Measurements from ENCODE around the gene NHERF1. TPM values are rescaled to one million over a fixed set of nuclear protein-coding genes. Genes with fewer than 3 reads are reported as not detected.

NHERF1 gene
- total RNA-seq, 2 experiments from 2014 or later: 115 to 170 TPM

DNA sequence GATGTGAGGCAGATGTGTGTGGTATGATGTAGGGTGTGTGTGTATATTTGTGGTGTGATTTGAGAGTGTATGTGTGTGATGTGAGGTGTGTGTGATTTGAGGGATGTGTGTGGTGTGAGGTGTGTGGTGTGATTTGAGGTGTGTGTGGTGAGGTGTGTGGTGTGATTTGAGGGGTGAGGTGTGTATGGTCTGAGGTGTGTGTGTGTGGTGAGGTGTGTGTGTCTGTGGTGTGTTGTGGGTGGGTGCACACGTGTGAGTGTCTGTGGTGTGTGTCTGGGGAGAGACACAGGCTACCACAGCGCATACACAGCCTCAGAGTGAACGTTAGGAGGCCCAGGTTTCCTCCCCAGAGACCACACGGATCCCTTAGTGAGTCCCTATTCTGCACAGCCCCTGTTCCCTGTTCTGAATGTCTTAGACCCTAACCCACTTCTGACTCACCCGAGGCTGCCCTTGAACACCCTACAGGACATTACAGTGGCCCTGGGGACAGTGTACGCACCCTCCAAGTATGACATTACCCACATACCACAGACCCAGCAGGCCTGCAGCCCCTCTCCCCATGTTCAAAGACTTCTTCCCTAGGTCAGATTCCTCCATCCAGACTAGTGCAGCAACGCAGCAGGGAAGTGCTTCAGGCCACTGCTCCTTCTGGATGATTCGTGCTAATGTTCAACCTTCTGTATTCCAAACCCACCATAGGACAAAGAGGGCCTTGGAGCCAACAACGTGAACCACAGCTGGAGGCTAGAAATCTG is 14.9 kb upstream of the NHERF1 start:
- H3K4me1 Mint-ChIP-seq: peaks cover 30% of the 10 kb centered on the region
- POLR2A ChIA-PET: no interaction called here
- CTCF ChIA-PET: no interaction called here
- H3K9me3 Mint-ChIP-seq (ENCODE audit: low read depth): no peaks in the 10 kb centered on the region
- no peaks in the 10 kb centered on the region for H3K36me3 Mint-ChIP-seq (ENCODE audit: low read depth)
- DNase-seq (peak; percentile 31), ATAC-seq (no peak)
- intact Hi-C loops (cut with DNase I, micrococcal nuclease): loop anchor here in 1 of 2 experiments (10.0 kb wide), 1 partner anchor 359 kb away; no protein-coding TSS in a partner anchor
- H3K27me3 Mint-ChIP-seq: no peaks in the 10 kb centered on the region
- H3K27ac Mint-ChIP-seq: no peak overlapping the region
- H3K4me3 Mint-ChIP-seq: no peak overlapping the region

DNA sequence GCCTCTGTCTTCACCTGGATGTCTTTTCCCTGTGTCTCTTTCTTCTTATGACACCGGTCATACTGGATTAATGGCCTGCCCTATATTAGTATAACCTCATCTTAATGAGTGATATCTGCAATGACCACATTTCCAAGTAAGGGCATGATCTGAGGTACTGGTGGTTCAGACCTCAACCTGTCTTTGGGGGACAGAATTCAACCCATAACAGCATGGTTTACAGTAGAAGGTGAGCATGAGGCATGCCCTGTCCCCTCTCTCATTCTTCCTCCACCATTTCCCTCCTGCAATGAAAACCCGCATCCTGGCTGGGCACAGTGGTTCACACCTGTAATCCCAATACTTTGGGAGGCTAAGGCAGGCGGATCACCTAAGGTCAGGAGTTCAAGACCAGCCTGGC is 14.2 kb upstream of the NHERF1 start:
- DNase-seq (no peak), ATAC-seq (no peak)
- H3K9me3 Mint-ChIP-seq (ENCODE audit: low read depth): no peaks in the 10 kb centered on the region
- peaks cover 37% of the 10 kb centered on the region for H3K4me1 Mint-ChIP-seq
- ChIA-PET CTCF (interaction anchor here (0.6 kb wide), 1 partner anchor 209 kb away, joined by 3 read pairs; no protein-coding TSS in a partner anchor), POLR2A (no interaction called here)
- no peak overlapping the region for H3K27ac Mint-ChIP-seq
- no peak overlapping the region for H3K4me3 Mint-ChIP-seq
- H3K36me3 Mint-ChIP-seq (ENCODE audit: low read depth): no peaks in the 10 kb centered on the region
- intact Hi-C loops (cut with DNase I, micrococcal nuclease): loop anchor here in 1 of 2 experiments (10.0 kb wide), 1 partner anchor 359 kb away; no protein-coding TSS in a partner anchor
- H3K27me3 Mint-ChIP-seq: no peaks in the 10 kb centered on the region

DNA sequence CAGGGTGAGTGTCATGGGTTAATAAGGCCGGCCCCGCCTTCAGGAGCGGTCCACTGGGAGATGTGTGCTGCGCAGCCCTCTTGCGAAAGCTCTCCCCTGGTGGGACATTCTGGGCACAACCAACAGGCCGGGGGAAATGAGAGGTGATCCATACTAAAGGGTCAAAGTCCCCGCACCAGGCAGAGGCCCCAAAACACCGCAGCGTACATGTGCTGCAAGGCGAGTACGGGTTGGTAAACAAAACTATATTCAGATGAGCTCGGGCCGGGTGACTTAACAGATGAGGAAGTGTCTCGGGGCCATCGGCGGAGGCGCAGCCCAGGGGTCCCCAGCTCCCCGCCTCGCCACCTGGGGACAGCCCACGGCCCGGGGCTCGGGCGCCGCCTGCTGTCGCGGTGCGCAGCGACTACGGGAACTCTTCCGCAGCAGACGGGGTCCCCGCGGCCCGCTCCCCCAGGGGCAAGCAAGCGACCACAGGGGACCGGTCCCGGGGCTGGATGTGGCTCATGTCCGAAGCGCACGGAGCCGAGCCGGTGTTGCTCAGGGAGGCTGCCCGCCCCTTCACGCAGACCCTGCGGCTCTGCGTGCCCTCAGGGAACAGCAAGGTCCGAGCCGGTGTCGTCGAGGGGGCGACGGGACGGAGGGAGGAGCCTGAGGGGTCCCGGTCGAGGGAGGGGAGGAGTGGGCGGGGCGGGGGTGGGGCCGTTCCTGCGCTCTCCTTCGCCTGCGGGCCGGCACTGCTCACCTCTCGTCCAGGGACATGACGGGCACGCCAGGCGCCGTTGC is 11.7 kb upstream of the NHERF1 start, which contains the start of gene RAB37:
Gene RAB37, plus strand, starts transcription at position 744 of the 786 bp plus-strand sequence. Its CDS starts 17 bp downstream, at position 761.
- ChIA-PET POLR2A (interaction anchor here (0.5 to 1.4 kb wide), 4 partner anchors 38 to 108 kb away, joined by 3 to 6 read pairs (median 3); no protein-coding TSS in a partner anchor), CTCF (interaction anchor here (0.6 to 4.5 kb wide), 31 partner anchors 9 to 762 kb away, joined by 3 to 103 read pairs (median 4); partner anchors contain the start of gene FDXR)
- Mint-ChIP-seq H3K4me3 (peak within 1 kb of the TSS; percentile 68), H3K36me3 (ENCODE audit: low read depth) (no peaks in the 10 kb centered on the region), H3K27me3 (no peaks in the 10 kb centered on the region), H3K4me1 (peaks cover 49% of the 10 kb centered on the region), H3K27ac (peak within 1 kb of the TSS; percentile 79), H3K9me3 (ENCODE audit: low read depth) (no peaks in the 10 kb centered on the region)
- peak; percentile 19 for ATAC-seq
- peak; percentile 65 for DNase-seq
- intact Hi-C loops (cut with DNase I, micrococcal nuclease): loop anchor here (1.0 to 10.0 kb wide), 3 partner anchors 79 to 362 kb away; partner anchors contain the start of gene CD300H (in 1 of the 2)

DNA sequence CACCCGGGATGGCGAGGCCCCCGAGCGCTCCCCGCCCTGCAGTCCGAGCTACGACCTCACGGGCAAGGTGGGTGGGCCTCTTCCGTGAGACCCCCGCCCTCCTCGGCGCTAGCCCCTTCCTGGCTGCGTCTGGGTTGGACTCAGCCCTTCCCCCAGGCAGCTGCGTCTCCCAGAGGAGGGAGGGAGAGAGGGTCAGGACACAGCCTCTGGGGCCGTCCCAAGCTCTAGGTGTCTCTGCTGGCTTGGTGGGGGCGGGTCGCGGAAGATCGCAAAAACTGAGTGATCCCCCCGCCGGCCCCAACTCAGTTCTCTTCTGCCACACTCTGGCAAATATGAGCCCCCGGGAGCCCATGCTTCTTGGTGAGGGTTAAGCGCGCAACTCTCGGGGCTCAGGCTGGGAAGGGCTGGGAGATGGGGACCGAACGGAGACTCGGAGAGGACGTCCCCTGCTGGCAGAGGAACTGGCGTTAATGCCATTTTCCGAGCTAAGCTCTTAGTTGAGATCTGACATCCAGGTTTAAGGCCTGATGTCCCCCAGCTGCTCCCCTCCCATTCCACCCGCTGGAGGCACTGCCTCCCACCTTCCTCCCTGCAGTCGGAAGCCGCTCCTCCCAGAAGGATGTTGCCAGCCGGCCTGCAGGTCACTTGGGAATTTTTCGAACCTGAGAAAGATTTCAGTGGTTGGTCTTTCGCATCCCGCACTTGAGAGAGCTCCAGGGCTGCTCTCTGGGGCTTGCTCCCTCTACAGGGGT is 11.0 kb upstream of the NHERF1 start:
- Mint-ChIP-seq H3K9me3 (ENCODE audit: low read depth) (no peaks in the 10 kb centered on the region), H3K4me3 (peak overlapping the region; percentile 68), H3K4me1 (peaks cover 57% of the 10 kb centered on the region), H3K27me3 (no peaks in the 10 kb centered on the region), H3K27ac (peak overlapping the region; percentile 79), H3K36me3 (ENCODE audit: low read depth) (no peaks in the 10 kb centered on the region)
- peak; percentile 70 for DNase-seq
- POLR2A ChIA-PET: interaction anchor here (0.6 to 1.4 kb wide), 6 partner anchors 22 to 136 kb away, joined by 3 read pairs; partner anchors contain the start of gene NAT9
- intact Hi-C loops (cut with DNase I, micrococcal nuclease): loop anchor here (1.0 to 10.0 kb wide), 3 partner anchors 80 to 363 kb away; partner anchors contain the start of gene CD300H (in 1 of the 2)
- CTCF ChIA-PET: interaction anchor here (0.6 to 4.5 kb wide), 23 partner anchors 9 to 359 kb away, joined by 3 to 103 read pairs (median 6); partner anchors contain the start of gene FDXR
- peak; percentile 21 for ATAC-seq

DNA sequence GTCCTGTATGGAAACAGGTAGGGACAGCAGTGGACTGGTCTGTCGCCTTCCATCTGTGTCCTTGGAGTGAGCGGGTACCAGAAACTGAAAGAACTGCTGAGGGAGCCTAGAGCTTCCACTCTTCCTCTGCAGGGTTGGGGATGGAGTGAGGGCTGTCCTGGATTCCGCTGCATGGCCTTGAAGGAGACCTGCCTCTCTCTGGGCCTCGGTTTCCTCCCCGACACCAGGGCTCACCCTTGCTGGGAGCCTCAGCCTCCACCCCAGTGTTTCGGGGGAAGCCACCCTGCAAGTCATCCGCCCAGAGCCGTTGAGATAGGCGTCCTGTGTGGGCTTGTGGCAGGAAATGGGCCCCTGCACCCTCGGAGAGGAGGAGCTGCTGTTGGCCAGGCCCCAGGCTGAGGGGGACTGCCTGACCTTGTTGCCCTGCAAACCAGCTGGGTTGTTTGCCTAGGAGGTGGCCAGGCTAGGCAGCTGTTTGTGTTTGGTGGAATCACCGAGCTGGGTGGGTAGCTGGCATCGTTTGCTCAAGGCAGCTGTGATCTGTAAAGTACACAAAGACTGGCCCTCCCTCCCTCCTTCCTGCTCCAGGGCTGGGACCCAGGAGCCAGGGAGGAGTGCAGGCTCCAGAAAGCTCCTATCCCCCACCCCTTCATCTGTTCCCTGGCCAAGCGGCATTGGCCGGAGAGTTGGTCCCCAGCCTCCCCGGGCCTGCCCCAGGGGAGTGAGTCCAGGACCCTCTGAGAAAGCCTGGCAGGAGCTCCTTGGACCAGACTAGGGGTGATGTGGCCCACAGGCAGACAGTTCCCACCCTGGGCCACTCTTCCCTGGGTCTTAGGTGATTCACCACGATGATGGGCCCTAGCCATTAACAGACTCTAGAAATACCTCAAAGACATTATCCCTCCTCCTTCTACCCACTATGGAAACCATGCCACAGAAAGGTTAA is 10.1 kb upstream of the NHERF1 start:
- Mint-ChIP-seq H3K36me3 (ENCODE audit: low read depth) (no peaks in the 10 kb centered on the region), H3K27ac (peak overlapping the region; percentile 79), H3K27me3 (no peaks in the 10 kb centered on the region), H3K4me3 (peak overlapping the region; percentile 68), H3K4me1 (peaks cover 65% of the 10 kb centered on the region), H3K9me3 (ENCODE audit: low read depth) (no peaks in the 10 kb centered on the region)
- CTCF ChIA-PET: interaction anchor here (0.6 to 4.5 kb wide), 23 partner anchors 8 to 233 kb away, joined by 3 to 103 read pairs (median 6); partner anchors contain the start of gene FDXR
- POLR2A ChIA-PET: interaction anchor here (0.6 to 1.4 kb wide), 9 partner anchors 9 to 135 kb away, joined by 3 to 6 read pairs (median 3); partner anchors contain the start of gene NAT9
- intact Hi-C loops (cut with DNase I, micrococcal nuclease): loop anchor here (5.0 to 10.0 kb wide), 2 partner anchors 171 to 364 kb away; partner anchors contain the start of gene CD300H (in 1 of the 2)
- ATAC-seq (peak; percentile 84), DNase-seq (peak; percentile 88)

DNA sequence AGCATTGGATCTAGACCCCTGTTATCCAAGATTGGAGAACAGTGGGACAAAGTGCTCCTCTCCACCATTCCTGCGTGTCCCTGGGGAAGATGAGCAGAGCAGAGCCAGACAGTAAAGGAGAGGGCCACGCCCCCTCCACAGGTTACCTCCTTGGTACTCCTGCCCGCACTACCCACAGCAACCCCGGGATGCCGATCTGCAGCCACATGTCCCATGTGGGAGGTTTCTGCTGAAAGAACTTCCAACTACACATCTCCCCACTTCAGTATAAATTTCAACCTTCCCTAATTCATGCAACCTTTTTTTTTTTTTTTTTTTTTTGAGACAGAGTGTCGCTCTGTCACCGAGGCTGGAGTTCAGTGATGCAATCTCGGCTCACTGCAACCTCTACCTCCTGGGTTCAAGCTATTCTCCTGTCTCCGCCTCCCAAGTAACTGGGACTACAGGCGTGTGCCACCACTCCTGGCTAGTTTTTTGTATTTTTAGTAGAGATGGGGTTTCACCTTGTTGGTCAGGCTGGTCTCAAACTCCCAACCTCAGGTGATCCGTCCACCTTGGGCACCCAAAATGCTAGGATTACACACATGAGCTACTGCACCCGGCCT is 9.1 kb upstream of the NHERF1 start:
- Mint-ChIP-seq H3K9me3 (ENCODE audit: low read depth) (no peaks in the 10 kb centered on the region), H3K27ac (peak overlapping the region; percentile 79), H3K36me3 (ENCODE audit: low read depth) (no peaks in the 10 kb centered on the region), H3K4me3 (no peak overlapping the region), H3K27me3 (no peaks in the 10 kb centered on the region), H3K4me1 (peaks cover 75% of the 10 kb centered on the region)
- ATAC-seq: no peak
- intact Hi-C loops (cut with DNase I, micrococcal nuclease): loop anchor here (5.0 to 10.0 kb wide), 2 partner anchors 172 to 365 kb away; partner anchors contain the start of gene CD300H (in 1 of the 2)
- CTCF ChIA-PET: interaction anchor here (0.6 to 4.5 kb wide), 9 partner anchors 7 to 777 kb away, joined by 3 to 103 read pairs (median 6); partner anchors contain the start of gene TSEN54
- DNase-seq: peak; percentile 50
- POLR2A ChIA-PET: interaction anchor here (0.9 kb wide), 2 partner anchors 12 to 17 kb away, joined by 3 to 6 read pairs; no protein-coding TSS in a partner anchor

DNA sequence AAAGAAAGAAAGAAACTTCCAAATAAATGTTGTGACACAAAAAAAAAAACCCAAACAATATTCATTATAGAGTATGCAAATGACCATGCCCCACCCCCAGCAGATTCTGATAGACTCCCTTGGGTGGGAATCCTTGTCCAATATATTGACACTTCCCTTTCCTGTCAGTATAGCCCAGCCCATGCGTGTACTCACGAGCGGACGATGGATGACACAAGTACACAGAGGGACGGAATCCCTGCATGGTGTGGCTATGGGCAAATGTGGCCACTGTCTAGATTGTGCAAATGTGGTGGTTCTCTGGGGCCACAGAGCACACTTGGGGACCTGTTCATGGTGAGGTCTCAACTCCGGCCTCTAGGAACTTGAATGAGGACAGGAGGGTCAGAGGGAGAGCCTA is 8.3 kb upstream of the NHERF1 start:
- Mint-ChIP-seq H3K27ac (no peak overlapping the region), H3K27me3 (no peaks in the 10 kb centered on the region), H3K36me3 (ENCODE audit: low read depth) (no peaks in the 10 kb centered on the region), H3K9me3 (ENCODE audit: low read depth) (no peaks in the 10 kb centered on the region), H3K4me1 (peaks cover 79% of the 10 kb centered on the region), H3K4me3 (no peak overlapping the region)
- DNase-seq (no peak), ATAC-seq (no peak)
- intact Hi-C loops (cut with DNase I, micrococcal nuclease): no loop called here
- ChIA-PET CTCF (interaction anchor here (0.6 to 2.8 kb wide), 2 partner anchors 19 to 776 kb away, joined by 3 to 12 read pairs; partner anchors contain the start of gene TSEN54), POLR2A (no interaction called here)

DNA sequence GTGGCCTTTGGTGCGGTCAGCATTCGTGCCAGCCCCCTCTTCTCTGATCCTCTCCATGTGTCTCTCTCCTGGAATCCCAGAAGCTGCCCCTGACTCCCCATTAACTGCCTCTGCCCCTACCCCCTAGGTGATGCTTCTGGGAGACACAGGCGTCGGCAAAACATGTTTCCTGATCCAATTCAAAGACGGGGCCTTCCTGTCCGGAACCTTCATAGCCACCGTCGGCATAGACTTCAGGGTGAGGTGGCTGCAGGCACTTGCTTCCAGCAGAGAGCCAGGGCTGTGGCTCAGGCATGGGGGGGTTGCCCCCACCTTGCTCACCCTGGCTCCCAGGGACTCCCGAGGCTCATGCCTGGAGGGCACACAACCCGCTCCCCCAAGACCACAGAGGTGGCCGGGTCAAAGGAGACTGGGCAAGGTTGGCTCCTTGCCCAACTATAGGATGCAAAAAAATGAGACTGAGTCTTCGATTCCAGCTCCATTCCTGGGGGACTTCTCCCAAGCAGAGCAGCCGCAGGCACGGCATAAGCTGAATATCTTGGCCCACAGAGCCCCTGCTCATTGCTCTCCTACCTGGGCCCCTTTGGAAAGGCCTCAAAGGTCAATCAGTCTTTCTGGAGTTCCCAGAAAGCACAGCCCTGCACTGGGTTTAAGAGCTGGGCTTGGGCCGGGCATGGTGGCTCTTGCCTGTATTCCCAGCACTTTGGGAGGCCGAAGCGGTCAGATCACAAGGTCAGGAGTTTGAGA is 7.6 kb upstream of the NHERF1 start:
- ATAC-seq: no peak
- intact Hi-C loops (cut with DNase I, micrococcal nuclease): no loop called here

DNA sequence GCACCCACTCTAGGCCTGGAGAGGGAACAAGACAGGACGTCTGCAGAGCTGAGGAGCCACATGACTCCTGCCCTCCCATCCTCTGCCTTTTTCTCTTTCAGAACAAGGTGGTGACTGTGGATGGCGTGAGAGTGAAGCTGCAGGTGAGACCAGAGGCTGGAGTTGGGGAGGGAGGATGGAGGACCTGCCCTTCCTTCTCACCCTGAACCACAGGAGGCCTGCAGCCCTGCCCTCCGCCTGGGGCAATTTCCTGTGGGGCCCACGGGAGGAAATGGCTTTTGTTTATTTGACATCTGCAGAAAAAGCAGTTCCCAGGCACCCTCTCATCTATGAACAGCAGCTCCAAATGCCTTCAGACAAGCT is 6.3 kb upstream of the NHERF1 start:
- ATAC-seq: peak; percentile 13
- peak overlapping the region; percentile 50 for H3K4me3 Mint-ChIP-seq
- no peaks in the 10 kb centered on the region for H3K9me3 Mint-ChIP-seq (ENCODE audit: low read depth)
- ChIA-PET POLR2A (interaction anchor here (0.7 kb wide), 1 partner anchor 189 kb away, joined by 3 read pairs; no protein-coding TSS in a partner anchor), CTCF (interaction anchor here (0.7 to 2.8 kb wide), 10 partner anchors 12 to 305 kb away, joined by 3 to 18 read pairs (median 6); partner anchors contain the start of gene FDXR)
- peak overlapping the region; percentile 88 for H3K27ac Mint-ChIP-seq
- no peaks in the 10 kb centered on the region for H3K36me3 Mint-ChIP-seq (ENCODE audit: low read depth)
- H3K4me1 Mint-ChIP-seq: peaks cover 81% of the 10 kb centered on the region
- H3K27me3 Mint-ChIP-seq: no peaks in the 10 kb centered on the region
- intact Hi-C loops (cut with DNase I, micrococcal nuclease): no loop called here
- DNase-seq: peak; percentile 72

More for the DNA sequence above, 7.6 kb upstream of the NHERF1 start:
- Mint-ChIP-seq H3K36me3 (ENCODE audit: low read depth) (no peaks in the 10 kb centered on the region), H3K9me3 (ENCODE audit: low read depth) (no peaks in the 10 kb centered on the region), H3K4me3 (no peak overlapping the region), H3K27ac (peak overlapping the region; percentile 88), H3K27me3 (no peaks in the 10 kb centered on the region), H3K4me1 (peaks cover 79% of the 10 kb centered on the region)
- no peak for DNase-seq
- ChIA-PET CTCF (interaction anchor here (0.7 to 2.8 kb wide), 14 partner anchors 10 to 654 kb away, joined by 3 to 18 read pairs (median 4); partner anchors contain the start of gene FDXR), POLR2A (no interaction called here)
